ENCODE data around the gene HMGN4.
"Not testable (repeated sequence)": the region's sequence is repeated elsewhere in the genome, so short reads cannot be mapped to it uniquely, and the experiment has no call there.

The HMGN4 gene

GRCh38 chr6:26537846-26538571, at the start of gene HMGN4:
Gene HMGN4 (plus strand): TSS chr6:26538366. CDS start chr6:26545207, 6,841 bp downstream.
- peak; percentile 76 for DNase-seq (ENCODE audit: low spot score)
- no peak for FAIRE-seq

- FAIRE-seq (no peak), DNase-seq (ENCODE audit: low spot score) (no peak)
Measured at GRCh38 chr6:26489996-26490964, 47.9 kb upstream of the HMGN4 start.

- DNase-seq (ENCODE audit: low spot score) (no peak), FAIRE-seq (no peak)
Measured at GRCh38 chr6:26491604-26492003, 46.6 kb upstream of the HMGN4 start.

GRCh38 chr6:26493258-26493657, 44.9 kb upstream of the HMGN4 start:
- no peak for FAIRE-seq
- DNase-seq (ENCODE audit: low spot score), result no peak

- no peak for DNase-seq (ENCODE audit: low spot score)
- FAIRE-seq, result no peak
Measured at GRCh38 chr6:26494117-26494516, 44.0 kb upstream of the HMGN4 start.

GRCh38 chr6:26495281-26495680, 42.9 kb upstream of the HMGN4 start:
- FAIRE-seq, result no peak
- no peak for DNase-seq (ENCODE audit: low spot score)

GRCh38 chr6:26497610-26498009, 40.6 kb upstream of the HMGN4 start:
- FAIRE-seq, result no peak

GRCh38 chr6:26500102-26500501, 38.1 kb upstream of the HMGN4 start, which contains the start of gene BTN1A1:
Gene BTN1A1 (plus strand): TSS chr6:26500303. CDS start chr6:26501287, 984 bp downstream.
- FAIRE-seq (no peak), DNase-seq (ENCODE audit: low spot score) (no peak)

More at GRCh38 chr6:26497610-26498009, 40.6 kb upstream of the HMGN4 start:
- no peak for DNase-seq (ENCODE audit: low spot score)

GRCh38 chr6:26501482-26501986, 36.6 kb upstream of the HMGN4 start:
- DNase-seq (ENCODE audit: low spot score) (no peak), FAIRE-seq (no peak)

GRCh38 chr6:26502165-26502564, 36.0 kb upstream of the HMGN4 start:
- DNase-seq (ENCODE audit: low spot score) (peak; percentile 25), FAIRE-seq (no peak)

- FAIRE-seq, result no peak
Measured at GRCh38 chr6:26502626-26503025, 35.5 kb upstream of the HMGN4 start.

GRCh38 chr6:26507658-26508057, 30.5 kb upstream of the HMGN4 start:
- FAIRE-seq, result no peak

More at GRCh38 chr6:26502626-26503025, 35.5 kb upstream of the HMGN4 start:
- no peak for DNase-seq (ENCODE audit: low spot score)

GRCh38 chr6:26511033-26511432, 27.1 kb upstream of the HMGN4 start:
- DNase-seq (ENCODE audit: low spot score), result peak; percentile 35
- FAIRE-seq, result not testable (repeated sequence)

More at GRCh38 chr6:26507658-26508057, 30.5 kb upstream of the HMGN4 start:
- DNase-seq (ENCODE audit: low spot score), result no peak

GRCh38 chr6:26514984-26515383, 23.2 kb upstream of the HMGN4 start:
- no peak for FAIRE-seq

GRCh38 chr6:26516481-26517427, 21.4 kb upstream of the HMGN4 start:
- no peak for FAIRE-seq
- no peak for DNase-seq (ENCODE audit: low spot score)

More at GRCh38 chr6:26514984-26515383, 23.2 kb upstream of the HMGN4 start:
- no peak for DNase-seq (ENCODE audit: low spot score)

- FAIRE-seq (no peak), DNase-seq (ENCODE audit: low spot score) (no peak)
Measured at GRCh38 chr6:26519359-26519758, 18.8 kb upstream of the HMGN4 start.

GRCh38 chr6:26520237-26520849, 17.8 kb upstream of the HMGN4 start:
- no peak for DNase-seq (ENCODE audit: low spot score)

GRCh38 chr6:26520850-26521599, 17.1 kb upstream of the HMGN4 start:
- FAIRE-seq, result no peak
- DNase-seq (ENCODE audit: low spot score), result peak; percentile 68

More at GRCh38 chr6:26520237-26520849, 17.8 kb upstream of the HMGN4 start:
- FAIRE-seq, result no peak

Measured in RCC 7860 (cell line).